ENCODE measurements around the gene GPATCH2. TPM values are rescaled to one million over a fixed set of nuclear protein-coding genes. Genes with fewer than 3 reads are reported as not detected.

GPATCH2 gene
- total RNA-seq, 2 donors from 2014 or later = 21.2 to 23.2 TPM

DNA sequence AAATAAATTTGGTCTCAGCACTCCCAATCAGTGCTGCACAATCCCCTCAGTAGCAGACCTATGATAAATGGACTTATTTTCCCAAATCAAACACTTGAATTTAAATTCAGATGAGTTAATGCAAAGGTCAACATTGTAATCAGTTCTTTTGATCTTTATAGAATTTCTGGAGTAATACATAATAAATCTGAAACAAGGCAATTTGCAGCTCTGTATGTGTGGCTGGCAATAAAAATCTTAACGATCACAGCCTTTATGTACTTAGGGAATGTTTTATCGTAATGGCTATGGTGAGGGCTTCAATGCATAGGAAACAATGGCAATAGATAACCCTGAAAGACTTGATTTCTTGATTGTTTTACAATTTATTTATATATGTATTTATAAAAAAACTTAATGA lies 91.4 kb downstream of the GPATCH2 start:
- Histone ChIP-seq H3K4me3 (ENCODE audit: low read length) (no peak overlapping the region), H3K27me3 (ENCODE audit: control insufficient read depth, insufficient read depth, low read length, poor library complexity, severe bottlenecking) (no peaks in the 10 kb centered on the region), H3K27ac (ENCODE audit: low read depth, low read length) (no peak overlapping the region), H3K9ac (ENCODE audit: extremely low read depth, low read length, poor library complexity, severe bottlenecking) (no peak overlapping the region), H3K36me3 (ENCODE audit: control insufficient read depth, insufficient read depth, low read length) (no peaks in the 10 kb centered on the region), H3K9me3 (ENCODE audit: control insufficient read depth, low read length) (no peaks in the 10 kb centered on the region), H3K4me1 (ENCODE audit: control insufficient read depth, insufficient read depth, low read length) (no peaks in the 10 kb centered on the region)
- no peaks in the 10 kb centered on the region for H3K4me1 Mint-ChIP-seq
- H3K27me3 Mint-ChIP-seq (ENCODE audit: insufficient read depth) = no peaks in the 10 kb centered on the region
- DNase-seq = no peak
- H3K4me3 Mint-ChIP-seq = no peak overlapping the region
- H3K27ac Mint-ChIP-seq = no peak overlapping the region
- 95% methylated on average over 2 of the region's 2 CpGs; no CpG with 5 or more reads in 1 of the 2 experiments for WGBS, 2 experiments (ENCODE audit: insufficient coverage in 1 of 2, insufficient read length in 1 of 2)
- H3K9me3 Mint-ChIP-seq = no peaks in the 10 kb centered on the region
- H3K36me3 Mint-ChIP-seq (ENCODE audit: low read depth) = peaks cover 3% of the 10 kb centered on the region
- TF ChIP-seq CTCF (conservative IDR thresholded peaks at IDR 0.05) = no peak

DNA sequence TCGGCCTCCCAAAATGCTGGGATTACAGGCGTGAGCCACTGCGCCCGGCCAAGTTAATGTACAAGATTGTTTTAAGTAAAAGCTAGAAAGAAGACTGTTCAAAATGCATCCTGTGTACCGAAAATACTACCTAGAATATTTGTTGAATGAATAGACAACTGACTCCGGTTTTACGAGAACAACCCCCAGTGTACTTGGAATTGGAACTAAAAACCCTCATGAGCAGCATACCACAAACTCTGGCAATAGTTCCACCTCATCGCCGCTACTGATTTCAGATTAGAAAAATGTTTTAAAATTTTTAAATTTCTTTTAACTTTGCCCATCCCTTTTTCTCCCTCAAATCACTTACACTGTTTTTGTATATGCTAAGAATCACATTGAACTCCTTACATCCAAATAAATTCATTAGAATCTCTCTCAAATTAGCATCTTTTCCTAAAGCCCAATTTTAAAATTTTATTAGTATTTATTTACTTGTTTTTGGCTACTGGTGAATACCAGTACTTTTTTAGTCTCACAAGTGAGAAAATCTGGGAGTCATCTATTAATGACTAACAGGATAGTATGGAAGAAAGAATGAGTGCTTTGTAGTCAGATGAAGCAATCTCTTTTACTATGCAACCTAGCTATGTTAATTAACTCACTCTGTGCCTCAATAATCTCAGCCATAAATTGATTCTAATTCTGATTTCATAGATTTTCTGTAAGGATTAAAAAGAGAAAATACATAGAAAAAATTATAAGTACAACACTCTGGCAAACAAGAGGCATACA lies 95.1 kb downstream of the GPATCH2 start:
- peaks cover 1% of the 10 kb centered on the region for H3K36me3 Mint-ChIP-seq (ENCODE audit: low read depth)
- H3K9me3 ChIP-seq (ENCODE audit: control insufficient read depth, low read length) = no peaks in the 10 kb centered on the region
- no peaks in the 10 kb centered on the region for H3K4me1 ChIP-seq (ENCODE audit: control insufficient read depth, insufficient read depth, low read length)
- no peak overlapping the region for H3K9ac ChIP-seq (ENCODE audit: extremely low read depth, low read length, poor library complexity, severe bottlenecking)
- WGBS, 2 experiments (ENCODE audit: insufficient coverage in 1 of 2, insufficient read length in 1 of 2) = 98% methylated on average over 5 to 9 of the region's 9 CpGs
- no peak overlapping the region for H3K4me3 Mint-ChIP-seq
- H3K4me1 Mint-ChIP-seq = no peaks in the 10 kb centered on the region
- no peak overlapping the region for H3K4me3 ChIP-seq (ENCODE audit: low read length)
- no peak overlapping the region for H3K27ac ChIP-seq (ENCODE audit: low read depth, low read length)
- H3K27me3 Mint-ChIP-seq (ENCODE audit: insufficient read depth) = no peaks in the 10 kb centered on the region
- no peaks in the 10 kb centered on the region for H3K27me3 ChIP-seq (ENCODE audit: control insufficient read depth, insufficient read depth, low read length, poor library complexity, severe bottlenecking)
- no peak overlapping the region for H3K27ac Mint-ChIP-seq
- no peak for TF ChIP-seq CTCF (conservative IDR thresholded peaks at IDR 0.05)
- H3K36me3 ChIP-seq (ENCODE audit: control insufficient read depth, insufficient read depth, low read length) = no peaks in the 10 kb centered on the region
- H3K9me3 Mint-ChIP-seq = no peaks in the 10 kb centered on the region
- DNase-seq = no peak

- Histone ChIP-seq H3K36me3 (ENCODE audit: control insufficient read depth, insufficient read depth, low read length) (no peaks in the 10 kb centered on the region), H3K27ac (ENCODE audit: low read depth, low read length) (no peak overlapping the region), H3K4me1 (ENCODE audit: control insufficient read depth, insufficient read depth, low read length) (no peaks in the 10 kb centered on the region), H3K9me3 (ENCODE audit: control insufficient read depth, low read length) (peaks cover 8% of the 10 kb centered on the region), H3K9ac (ENCODE audit: extremely low read depth, low read length, poor library complexity, severe bottlenecking) (no peak overlapping the region), H3K27me3 (ENCODE audit: control insufficient read depth, insufficient read depth, low read length, poor library complexity, severe bottlenecking) (no peaks in the 10 kb centered on the region), H3K4me3 (ENCODE audit: low read length) (no peak overlapping the region)
- no peak for DNase-seq
- H3K36me3 Mint-ChIP-seq (ENCODE audit: low read depth) = peaks cover 7% of the 10 kb centered on the region
- no peaks in the 10 kb centered on the region for H3K4me1 Mint-ChIP-seq
- H3K4me3 Mint-ChIP-seq = no peak overlapping the region
- TF ChIP-seq CTCF (conservative IDR thresholded peaks at IDR 0.05) = no peak
- WGBS, 2 experiments (ENCODE audit: insufficient coverage in 1 of 2, insufficient read length in 1 of 2) = 97% methylated on average over 1 of the region's 1 CpG; no CpG with 5 or more reads in 1 of the 2 experiments
- no peaks in the 10 kb centered on the region for H3K27me3 Mint-ChIP-seq (ENCODE audit: insufficient read depth)
- H3K27ac Mint-ChIP-seq = no peak overlapping the region
- peaks cover 7% of the 10 kb centered on the region for H3K9me3 Mint-ChIP-seq
Measured at GRCh38 chr1:217534566-217534965, 96.3 kb downstream of the GPATCH2 start.

All from endodermal cell (in vitro differentiated cells).